Measurements from ENCODE around the gene ZDHHC3.

DNA sequence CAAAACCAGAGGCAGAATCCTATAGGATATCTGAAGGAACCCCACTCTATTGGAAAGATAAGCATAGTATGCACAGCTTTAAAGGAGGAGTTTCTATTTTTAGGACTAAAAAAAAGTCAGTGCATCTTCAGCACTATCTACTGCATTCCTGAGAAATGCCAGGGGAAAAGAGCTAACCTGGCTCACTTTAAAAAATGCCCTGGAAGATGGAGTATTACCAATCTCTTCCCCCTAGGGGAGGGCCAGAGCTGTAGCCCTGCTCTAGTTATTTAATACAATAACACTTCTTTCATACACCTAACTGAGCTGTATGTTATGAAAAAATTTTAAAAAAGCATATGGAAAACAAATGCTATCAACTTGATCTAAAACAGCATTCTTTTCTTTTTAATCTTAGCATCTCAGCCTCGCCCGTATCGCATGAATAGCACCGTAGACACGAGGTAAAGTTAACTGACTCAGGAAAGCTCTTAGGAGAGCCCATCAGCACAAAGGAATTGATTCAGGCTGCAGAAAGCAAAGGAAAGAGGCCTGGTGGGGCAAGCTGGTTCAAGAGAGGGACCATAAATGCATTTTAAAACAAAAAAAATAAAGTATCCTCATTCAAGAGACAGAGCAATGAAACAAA is 51.4 kb downstream of the ZDHHC3 start:
- TF ChIP-seq POLR2A (IDR thresholded peaks at IDR 0.05) = no peak
- TF ChIP-seq, protein P1, sequence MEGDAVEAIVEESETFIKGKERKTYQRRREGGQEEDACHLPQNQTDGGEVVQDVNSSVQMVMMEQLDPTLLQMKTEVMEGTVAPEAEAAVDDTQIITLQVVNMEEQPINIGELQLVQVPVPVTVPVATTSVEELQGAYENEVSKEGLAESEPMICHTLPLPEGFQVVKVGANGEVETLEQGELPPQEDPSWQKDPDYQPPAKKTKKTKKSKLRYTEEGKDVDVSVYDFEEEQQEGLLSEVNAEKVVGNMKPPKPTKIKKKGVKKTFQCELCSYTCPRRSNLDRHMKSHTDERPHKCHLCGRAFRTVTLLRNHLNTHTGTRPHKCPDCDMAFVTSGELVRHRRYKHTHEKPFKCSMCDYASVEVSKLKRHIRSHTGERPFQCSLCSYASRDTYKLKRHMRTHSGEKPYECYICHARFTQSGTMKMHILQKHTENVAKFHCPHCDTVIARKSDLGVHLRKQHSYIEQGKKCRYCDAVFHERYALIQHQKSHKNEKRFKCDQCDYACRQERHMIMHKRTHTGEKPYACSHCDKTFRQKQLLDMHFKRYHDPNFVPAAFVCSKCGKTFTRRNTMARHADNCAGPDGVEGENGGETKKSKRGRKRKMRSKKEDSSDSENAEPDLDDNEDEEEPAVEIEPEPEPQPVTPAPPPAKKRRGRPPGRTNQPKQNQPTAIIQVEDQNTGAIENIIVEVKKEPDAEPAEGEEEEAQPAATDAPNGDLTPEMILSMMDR (IDR thresholded peaks at IDR 0.05) = no peak
